Measurements from ENCODE around the gene HACD2. TPM values are rescaled to one million over a fixed set of nuclear protein-coding genes. Genes with fewer than 3 reads are reported as not detected.

Gene HACD2
- total RNA-seq, 1 donor from 2014 or later = 27.9 TPM

DNA sequence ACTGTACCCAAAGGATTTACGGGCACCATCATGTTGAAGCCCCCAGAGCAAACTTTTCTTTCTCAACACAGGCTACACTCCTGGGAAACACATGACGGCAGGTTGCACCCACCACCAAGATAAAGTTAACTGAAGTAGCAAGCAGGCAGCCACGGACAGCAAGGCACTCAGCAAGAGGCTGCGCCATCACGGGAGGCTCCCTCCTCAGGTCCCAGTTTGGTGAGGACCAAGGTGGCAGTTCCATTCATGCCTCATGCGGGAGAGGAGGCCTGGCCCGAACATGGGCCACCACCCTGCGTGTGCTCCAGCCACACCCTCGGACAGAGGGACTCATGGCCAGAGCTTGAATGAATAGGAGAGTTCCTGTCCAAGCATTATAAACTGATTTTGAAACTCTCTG, 142.7 kb downstream of the HACD2 start:
- ATAC-seq = no peak
- no peak for DNase-seq (ENCODE audit: low spot score)
- intact Hi-C loops (cut with DNase I) = no loop called here

Other genes with a start within 250 kb of the HACD2 start
- 16.8 TPM for gene ADCY5, start 136.0 kb downstream of the HACD2 start, total RNA-seq